SK-N-SH treated with all-trans-retinoic acid at 6 μM for 48 hours (cell line): ENCODE measurements around the gene MOBP.

Source experiments
- ATAC-seq: fragments of 200-7000 bp; cut with Tn5 transposase; 3 replicates; pipeline ENCODE4 v1.9.1; 2020; ENCODE audit warnings: mild to moderate bottlenecking, moderate library complexity
- ARNTL ChIP-seq: fragments of 450-650 bp; formaldehyde crosslinking; IDR thresholded peaks from 2 replicates; pipeline ENCODE4 v1.5.0; 2020; ENCODE audit warnings: low read depth, mild to moderate bottlenecking, moderate library complexity, borderline replicate concordance
- BACH2 ChIP-seq: fragments of 250-450 bp; sonication (Bioruptor Pico); IDR thresholded peaks from 2 replicates; pipeline ENCODE4 v1.9.0; 2021; ENCODE audit warnings: mild to moderate bottlenecking, borderline replicate concordance
- CREB5 ChIP-seq: fragments of 250-450 bp; sonication (Bioruptor Pico); IDR thresholded peaks from 2 replicates; pipeline ENCODE4 v1.5.1; 2020; ENCODE audit warnings: low read depth, mild to moderate bottlenecking, moderate library complexity
- CSDC2 ChIP-seq: fragments of 250-450 bp; sonication (Bioruptor Pico); IDR thresholded peaks from 2 replicates; pipeline ENCODE4 v1.5.0; 2020; ENCODE audit warnings: mild to moderate bottlenecking, moderate library complexity
- CSRNP3 ChIP-seq: fragments of 250-450 bp; sonication (Bioruptor Pico); IDR thresholded peaks from 2 replicates; pipeline ENCODE4 v1.5.1; 2021; ENCODE audit warnings: mild to moderate bottlenecking, moderate library complexity
- ESRRG ChIP-seq: fragments of 250-450 bp; sonication (Bioruptor Pico); IDR thresholded peaks from 2 replicates; pipeline ENCODE4 v1.6.1; 2021; ENCODE audit warnings: mild to moderate bottlenecking
- ISL1 ChIP-seq: fragments of 250-450 bp; sonication (Bioruptor Pico); IDR thresholded peaks from 2 replicates; pipeline ENCODE4 v2.1.2; 2022; ENCODE audit warnings: mild to moderate bottlenecking, moderate library complexity
- POU6F1 ChIP-seq: fragments of 250-450 bp; sonication (Bioruptor Pico); IDR thresholded peaks from 2 replicates; pipeline ENCODE4 v1.8.0; 2021; ENCODE audit warnings: low read depth, mild to moderate bottlenecking, moderate library complexity, borderline replicate concordance
- RARB ChIP-seq: fragments of 250-450 bp; sonication (Bioruptor Pico); IDR thresholded peaks from 2 replicates; pipeline ENCODE4 v1.8.0; 2021; ENCODE audit warnings: mild to moderate bottlenecking, moderate library complexity
- SNAI2 ChIP-seq: fragments of 250-450 bp; sonication (Bioruptor Pico); IDR thresholded peaks from 2 replicates; pipeline ENCODE4 v1.5.0; 2020; ENCODE audit warnings: mild to moderate bottlenecking, moderate library complexity
- TCF4 ChIP-seq: fragments of 250-450 bp; sonication (Bioruptor Pico); IDR thresholded peaks from 2 replicates; pipeline ENCODE4 v1.8.0; 2021; ENCODE audit warnings: mild to moderate bottlenecking, moderate library complexity, borderline replicate concordance
- TOX ChIP-seq: fragments of 250-450 bp; sonication (Bioruptor Pico); IDR thresholded peaks from 2 replicates; pipeline ENCODE4 v1.8.0; 2021; ENCODE audit warnings: mild to moderate bottlenecking, moderate library complexity, borderline replicate concordance
- TSHZ2 ChIP-seq: fragments of 250-450 bp; sonication (Bioruptor Pico); IDR thresholded peaks from 2 replicates; pipeline ENCODE4 v1.5.0; 2020; ENCODE audit warnings: mild to moderate bottlenecking, moderate library complexity
- ZC3H10 ChIP-seq: fragments of 250-450 bp; sonication (Bioruptor Pico); IDR thresholded peaks from 2 replicates; pipeline ENCODE4 v1.5.1; 2021; ENCODE audit warnings: mild to moderate bottlenecking, moderate library complexity
- ZFP3 ChIP-seq: fragments of 250-450 bp; sonication (Bioruptor Pico); IDR thresholded peaks from 2 replicates; pipeline ENCODE4 v1.5.0; 2020; ENCODE audit warnings: mild to moderate bottlenecking, moderate library complexity
- ZFP30 ChIP-seq: fragments of 450-650 bp; formaldehyde crosslinking; IDR thresholded peaks from 2 replicates; pipeline ENCODE4 v1.5.0; 2022; ENCODE audit warnings: mild to moderate bottlenecking, moderate library complexity
- ZNF565 ChIP-seq: fragments of 450-650 bp; formaldehyde crosslinking; conservative IDR thresholded peaks from 2 replicates; pipeline ENCODE4 v1.5.0; 2020; ENCODE audit warnings: low read depth, mild to moderate bottlenecking, moderate library complexity
- ZNF70 ChIP-seq: fragments of 450-650 bp; formaldehyde crosslinking; IDR thresholded peaks from 2 replicates; pipeline ENCODE4 v1.5.0; 2020; ENCODE audit warnings: mild to moderate bottlenecking, moderate library complexity
- ZNF8 ChIP-seq: fragments of 450-650 bp; formaldehyde crosslinking; IDR thresholded peaks from 2 replicates; pipeline ENCODE4 v1.5.0; 2020; ENCODE audit warnings: mild to moderate bottlenecking, moderate library complexity

Gene MOBP

GRCh38 chr3:39474126-39474515, 6.6 kb downstream of the MOBP start:
- no peak for ATAC-seq
- TF ChIP-seq TOX (no peak), ZFP30 (no peak), ESRRG (CRISPR knock-in tag) (no peak), RARB (no peak), ISL1 (CRISPR knock-in tag) (no peak)
- TF ChIP-seq, all 23 proteins: peak for 0

GRCh38 chr3:39476783-39477182, 9.3 kb downstream of the MOBP start:
- no peak for ATAC-seq
- TF ChIP-seq POU6F1 (no peak), ZNF70 (no peak), CSRNP3 (CRISPR knock-in tag) (no peak), TCF4 (CRISPR knock-in tag) (no peak), CREB5 (CRISPR knock-in tag) (no peak), ZNF565 (CRISPR knock-in tag) (no peak), ZC3H10 (CRISPR knock-in tag) (no peak), ZFP30 (no peak), ZNF8 (CRISPR knock-in tag) (no peak), TOX (no peak), ESRRG (CRISPR knock-in tag) (no peak), SNAI2 (CRISPR knock-in tag) (no peak), TSHZ2 (CRISPR knock-in tag) (no peak)

GRCh38 chr3:39478226-39478625, 10.7 kb downstream of the MOBP start:
- TF ChIP-seq ARNTL (CRISPR knock-in tag) (no peak), ZNF565 (CRISPR knock-in tag) (no peak), TSHZ2 (CRISPR knock-in tag) (no peak), ZC3H10 (CRISPR knock-in tag) (no peak), ESRRG (CRISPR knock-in tag) (no peak), CSDC2 (CRISPR knock-in tag) (no peak), BACH2 (CRISPR knock-in tag) (no peak)
- ATAC-seq: no peak

GRCh38 chr3:39479701-39480414, 12.4 kb downstream of the MOBP start:
- ATAC-seq: no peak
- TF ChIP-seq ZNF70 (no peak), ZC3H10 (CRISPR knock-in tag) (no peak), ISL1 (CRISPR knock-in tag) (no peak), ESRRG (CRISPR knock-in tag) (no peak), ZNF565 (CRISPR knock-in tag) (no peak), RARB (no peak), ZFP3 (no peak), POU6F1 (no peak), CSDC2 (CRISPR knock-in tag) (no peak), CSRNP3 (CRISPR knock-in tag) (no peak), TCF4 (CRISPR knock-in tag) (no peak), BACH2 (CRISPR knock-in tag) (no peak)
